Spleen (tissue), 7 donors: Measurements from ENCODE around the gene DUOXA1.

Experiments
- CTCF ChIP-seq, 11 experiments: fragments of 200-600 bp in 7 of 11; fragments of 450-650 bp in 4 of 11; sonication (generic) in 4 of 11; IDR thresholded peaks in 8 of 11; conservative IDR thresholded peaks in 3 of 11; 1 replicate in 7 of 11; 2 replicates in 4 of 11; pipeline versions ENCODE4 v1.4.0 to v1.8.0; 2016 to 2021; ENCODE audit warnings: antibody characterized with exemption in 11 of 11, inconsistent platforms in 4 of 11, mild to moderate bottlenecking in 1 of 11
- POLR2A ChIP-seq, 3 donors: fragments of 450-650 bp; IDR thresholded peaks; one replicate each; pipeline ENCODE4 v1.5.1; 2017; ENCODE audit warnings: antibody characterized with exemption in 3 of 3, mild to moderate bottlenecking in 1 of 3
- POLR2AphosphoS5 ChIP-seq, 3 donors: sonication (generic); formaldehyde crosslinking; IDR thresholded peaks; one replicate each; pipeline ENCODE4 v1.5.1; 2017; ENCODE audit warnings: antibody characterized with exemption in 3 of 3
- donor health status: DM: no; HTN: no; CAD: no; lungs with moderate emphysema.
- donor health status: DM: no; HTN: no; CAD: no.
- donor health status: DM: no; HTN: no; CAD: no.

DNA sequence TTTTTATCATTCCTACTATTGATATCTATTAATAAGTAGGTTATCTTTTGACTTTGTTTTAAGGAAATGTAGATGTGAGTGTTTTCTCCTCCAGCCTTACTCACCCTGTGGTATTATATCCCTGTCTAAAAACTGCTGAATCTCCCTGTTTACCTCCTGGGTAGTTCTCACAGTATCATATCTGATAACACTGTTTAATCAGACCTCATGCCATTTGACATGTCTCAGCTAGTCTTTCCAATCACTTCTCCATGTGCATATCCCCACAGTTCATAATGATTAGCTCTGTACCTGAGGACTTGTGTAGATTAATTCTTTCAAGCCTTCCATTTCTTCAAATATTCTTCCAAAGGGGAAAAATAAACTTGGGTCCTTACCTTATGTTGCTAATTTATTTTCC lies 46.5 kb downstream of the DUOXA1 start:
- no peak for TF ChIP-seq CTCF (IDR thresholded peaks at IDR 0.05 in 8 of 11, conservative IDR thresholded peaks at IDR 0.05 in 3 of 11)
- TF ChIP-seq POLR2A (IDR thresholded peaks at IDR 0.05), result no peak
- TF ChIP-seq POLR2AphosphoS5 (IDR thresholded peaks at IDR 0.05), result no peak
